IPS-18c (cell line): ENCODE measurements around the gene NPAS1.

Experiments
- H3K4me3 ChIP-seq: 2 replicates; pipeline ENCODE4 v1.7.0; 2013; ENCODE audit warnings: low read depth, mild to moderate bottlenecking, low read length, moderate library complexity; ENCODE audit not compliant: insufficient read depth
- H3K9me3 ChIP-seq: one replicate; pipeline ENCODE4 v1.6.1; 2013; ENCODE audit warnings: mild to moderate bottlenecking, low read length, moderate library complexity; ENCODE audit not compliant: control insufficient read depth, insufficient read depth

Gene NPAS1

DNA sequence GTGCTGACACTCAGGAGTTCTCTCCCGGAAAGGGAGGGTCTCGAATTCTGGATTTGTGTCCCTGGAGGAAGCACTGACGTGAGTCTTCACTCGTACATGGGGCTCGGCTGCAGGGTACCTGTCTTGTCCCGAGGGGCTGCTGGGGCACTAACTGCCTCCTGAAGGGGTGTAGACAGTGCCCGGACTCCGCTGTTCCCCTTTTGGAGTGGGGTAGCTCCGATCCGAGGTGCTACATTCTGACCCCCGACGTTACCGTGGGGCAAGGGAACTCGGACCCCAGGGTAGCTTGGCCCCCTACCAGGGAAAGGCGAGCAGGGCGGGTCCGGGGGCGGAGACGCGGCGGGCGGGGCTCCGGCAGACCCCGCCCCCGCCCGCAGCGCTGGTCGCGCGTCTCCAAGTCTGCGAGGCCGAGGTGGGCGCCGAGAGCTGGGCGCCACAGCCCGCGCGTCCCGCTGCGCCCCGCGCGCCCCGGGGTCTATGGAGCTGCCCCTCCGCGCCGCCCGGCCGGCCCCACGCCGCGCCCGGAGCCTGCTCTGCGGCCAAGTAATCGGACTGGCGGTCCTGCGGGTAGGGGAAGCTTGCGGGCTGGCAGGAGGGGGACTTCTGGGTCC is at the start of gene NPAS1:
Gene NPAS1, plus strand, starts transcription at position 407 of the 611 bp plus-strand sequence. CDS start 1,211 bp downstream, outside the sequence.
- Histone ChIP-seq H3K4me3 (peak within 1 kb of the TSS; percentile 61), H3K9me3 (peaks cover 2% of the 10 kb centered on the region)

- Histone ChIP-seq H3K4me3 (no peak overlapping the region), H3K9me3 (no peaks in the 10 kb centered on the region)
Observed at GRCh38 chr19:46970815-46971214, 48.8 kb upstream of the NPAS1 start.

- Histone ChIP-seq H3K4me3 (no peak overlapping the region), H3K9me3 (peaks cover 4% of the 10 kb centered on the region)
Observed at GRCh38 chr19:46972311-46972710, 47.3 kb upstream of the NPAS1 start.

DNA sequence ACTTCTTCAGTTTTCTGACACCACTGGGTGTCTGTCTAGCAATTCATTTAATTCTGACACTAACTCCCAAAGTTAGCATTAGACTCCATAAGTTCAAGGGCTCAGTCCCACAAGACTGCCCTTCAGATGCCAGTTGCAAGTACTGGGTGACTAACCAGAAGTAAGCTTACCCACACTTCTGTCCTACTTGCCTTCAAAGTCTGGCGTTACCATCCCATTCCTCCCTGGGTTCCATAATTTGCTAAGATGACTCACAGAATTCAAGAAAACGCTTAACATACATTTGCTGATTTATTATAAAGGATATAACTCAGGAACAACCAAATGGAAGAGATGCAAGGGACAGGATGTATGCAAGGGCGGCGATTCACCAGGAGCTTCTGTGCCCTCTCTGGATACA is 45.5 kb upstream of the NPAS1 start:
- Histone ChIP-seq H3K4me3 (no peak overlapping the region), H3K9me3 (peaks cover 6% of the 10 kb centered on the region)

GRCh38 chr19:46975011-46975924 is 44.4 kb upstream of the NPAS1 start:
- H3K4me3 ChIP-seq: no peak overlapping the region
- peaks cover 6% of the 10 kb centered on the region for H3K9me3 ChIP-seq

DNA sequence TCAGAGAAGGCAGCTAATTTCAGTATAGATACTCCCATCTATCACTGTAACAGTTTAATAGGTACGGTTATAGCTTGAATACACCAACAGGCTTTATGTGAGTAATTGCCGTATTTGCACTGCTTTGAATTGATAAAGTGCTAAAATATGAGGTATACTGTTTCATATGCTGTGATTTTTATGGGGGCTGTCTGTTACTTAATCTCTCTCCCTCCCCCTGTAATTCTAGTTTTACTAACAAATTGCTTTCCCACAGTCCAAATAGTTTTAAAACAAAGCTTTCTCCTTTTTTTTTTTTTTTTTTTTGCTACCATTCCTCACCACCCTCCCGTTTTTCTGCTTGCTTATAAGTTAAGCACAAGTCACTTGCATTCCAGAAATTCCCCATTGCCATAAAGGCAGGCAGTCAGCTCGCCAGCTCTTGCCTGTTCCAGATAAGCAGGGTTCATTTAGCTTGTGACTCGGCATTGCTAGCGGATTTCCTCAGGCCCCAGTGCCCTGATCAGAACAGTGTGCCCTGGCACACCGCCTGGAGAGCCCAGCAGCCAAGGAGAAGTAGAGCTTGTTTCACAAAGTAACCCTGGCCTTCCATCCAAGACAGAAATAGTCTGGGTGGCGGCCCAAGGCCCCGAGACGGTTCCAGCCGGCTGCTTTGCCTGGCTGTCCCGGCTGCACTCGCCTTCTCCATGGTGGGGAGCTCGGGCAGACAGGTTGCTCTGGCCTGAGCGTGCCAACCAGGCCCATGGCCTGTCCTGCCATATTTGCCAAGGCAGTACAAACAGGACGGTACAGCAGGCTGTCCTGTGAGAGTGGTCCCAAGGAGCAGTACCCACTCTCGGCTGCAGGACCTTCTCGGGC is 43.5 kb upstream of the NPAS1 start:
- Histone ChIP-seq H3K4me3 (no peak overlapping the region), H3K9me3 (peaks cover 6% of the 10 kb centered on the region)

DNA sequence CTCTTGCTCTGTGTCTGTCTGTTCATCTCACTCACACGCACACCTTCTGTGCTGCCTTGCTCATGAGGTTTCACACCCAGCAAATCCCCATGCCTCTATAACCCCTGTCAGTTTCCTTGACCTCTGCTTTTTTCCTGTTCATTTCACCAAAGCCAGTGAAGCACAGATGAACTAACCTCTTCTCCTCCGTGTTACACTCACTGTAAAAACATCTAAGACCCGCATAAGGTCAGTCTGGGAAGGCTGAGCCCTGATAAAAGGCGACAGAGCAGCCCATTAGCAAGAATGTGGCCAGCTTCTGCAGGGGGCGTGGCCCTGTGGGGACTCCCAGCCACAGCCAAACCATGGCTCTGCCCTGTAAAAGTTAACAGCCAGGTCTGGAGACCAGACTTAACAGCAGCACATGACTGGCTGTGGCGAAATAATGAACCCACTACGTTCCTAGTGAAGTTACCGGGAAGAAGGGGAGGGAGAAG is 42.8 kb upstream of the NPAS1 start:
- no peak overlapping the region for H3K4me3 ChIP-seq
- peaks cover 6% of the 10 kb centered on the region for H3K9me3 ChIP-seq

DNA sequence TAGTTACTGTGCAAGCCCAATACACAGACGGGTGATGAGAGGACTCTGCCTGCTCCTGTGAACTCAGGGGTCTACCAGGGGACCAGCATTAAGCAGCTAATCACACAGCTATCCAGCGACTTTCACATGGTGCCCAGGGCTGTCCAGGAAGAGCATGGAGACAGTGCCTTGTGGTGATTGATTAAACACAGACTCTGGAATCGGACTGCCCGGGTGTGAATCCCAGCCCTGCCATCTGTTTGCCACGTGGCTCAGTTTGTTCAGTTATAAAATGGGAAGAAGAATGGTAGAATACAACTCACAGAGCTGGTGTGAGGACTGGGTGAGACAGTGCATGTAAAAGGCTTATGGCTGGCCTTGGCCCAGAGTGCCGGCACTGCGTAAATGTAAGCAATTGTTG is 42.1 kb upstream of the NPAS1 start:
- peaks cover 6% of the 10 kb centered on the region for H3K9me3 ChIP-seq

GRCh38 chr19:46978171-46978869 is 41.3 kb upstream of the NPAS1 start:
- Histone ChIP-seq H3K9me3 (peaks cover 6% of the 10 kb centered on the region), H3K4me3 (no peak overlapping the region)

More for the DNA sequence above, 42.1 kb upstream of the NPAS1 start:
- no peak overlapping the region for H3K4me3 ChIP-seq

DNA sequence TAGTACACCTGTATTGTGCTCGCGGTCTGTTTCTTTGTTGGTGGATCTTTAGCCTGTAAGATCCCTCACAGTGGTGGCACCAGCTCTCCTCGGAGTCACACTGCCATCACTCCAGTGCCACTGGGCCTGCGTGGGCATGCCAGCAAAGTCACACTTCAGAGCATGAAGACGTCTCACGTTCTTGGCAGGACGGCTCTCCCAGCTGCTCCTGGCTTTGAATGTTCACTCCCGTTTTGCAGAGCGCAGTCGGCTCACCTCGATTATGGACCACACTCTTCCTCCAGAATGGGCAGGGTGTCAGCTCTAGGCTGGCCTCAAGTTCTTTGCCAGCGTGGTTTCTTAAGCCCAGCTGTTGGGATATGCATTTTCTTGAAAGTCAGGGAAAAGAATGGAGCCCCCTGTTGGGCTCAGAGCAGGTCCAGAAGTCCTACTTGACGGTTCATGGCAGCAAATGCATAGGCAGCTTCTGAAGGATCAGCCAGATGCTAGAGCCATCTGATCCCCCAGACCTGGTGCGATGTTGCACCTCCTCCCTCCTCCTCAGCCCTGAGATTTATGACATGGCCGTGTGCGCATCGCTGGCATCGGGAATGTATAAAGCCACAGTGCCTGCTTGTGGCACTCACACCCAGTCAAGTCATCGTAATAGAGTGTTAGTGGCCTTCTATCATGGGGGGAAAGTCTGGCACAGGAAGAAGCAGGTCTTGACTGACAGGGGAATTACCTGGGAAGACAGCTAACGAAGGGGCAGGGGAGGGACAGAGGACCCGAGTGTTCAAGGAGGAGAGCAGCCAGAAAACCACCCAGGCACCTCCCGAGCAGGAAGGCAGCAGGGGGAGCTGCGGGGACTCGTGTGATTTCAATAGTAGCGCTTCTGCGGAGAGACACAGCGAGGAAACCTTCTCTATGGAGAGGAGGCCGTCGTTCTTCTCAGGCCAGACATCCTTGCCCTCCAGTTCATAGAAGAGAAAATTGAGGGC is 40.2 kb upstream of the NPAS1 start:
- no peak overlapping the region for H3K4me3 ChIP-seq
- H3K9me3 ChIP-seq: peaks cover 6% of the 10 kb centered on the region

DNA sequence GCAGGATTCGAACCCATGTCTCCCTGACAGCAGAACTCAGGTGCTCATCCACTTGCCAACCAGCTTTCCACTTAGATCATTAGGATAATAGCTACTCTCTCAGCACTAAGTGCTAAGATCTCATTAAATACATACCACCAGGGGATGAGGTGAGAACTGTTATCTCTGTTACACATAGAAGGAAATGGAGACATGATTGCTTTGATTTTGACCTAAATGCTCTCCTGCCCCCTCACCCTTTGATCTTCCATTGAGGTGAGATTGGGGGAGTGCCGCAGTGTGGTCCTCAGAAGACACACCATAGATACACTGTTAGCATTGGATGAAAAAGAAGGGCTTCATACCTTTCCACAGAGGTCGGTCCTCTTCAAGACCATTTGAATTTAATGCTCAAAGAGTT is 38.9 kb upstream of the NPAS1 start:
- peaks cover 6% of the 10 kb centered on the region for H3K9me3 ChIP-seq
- H3K4me3 ChIP-seq: no peak overlapping the region

DNA sequence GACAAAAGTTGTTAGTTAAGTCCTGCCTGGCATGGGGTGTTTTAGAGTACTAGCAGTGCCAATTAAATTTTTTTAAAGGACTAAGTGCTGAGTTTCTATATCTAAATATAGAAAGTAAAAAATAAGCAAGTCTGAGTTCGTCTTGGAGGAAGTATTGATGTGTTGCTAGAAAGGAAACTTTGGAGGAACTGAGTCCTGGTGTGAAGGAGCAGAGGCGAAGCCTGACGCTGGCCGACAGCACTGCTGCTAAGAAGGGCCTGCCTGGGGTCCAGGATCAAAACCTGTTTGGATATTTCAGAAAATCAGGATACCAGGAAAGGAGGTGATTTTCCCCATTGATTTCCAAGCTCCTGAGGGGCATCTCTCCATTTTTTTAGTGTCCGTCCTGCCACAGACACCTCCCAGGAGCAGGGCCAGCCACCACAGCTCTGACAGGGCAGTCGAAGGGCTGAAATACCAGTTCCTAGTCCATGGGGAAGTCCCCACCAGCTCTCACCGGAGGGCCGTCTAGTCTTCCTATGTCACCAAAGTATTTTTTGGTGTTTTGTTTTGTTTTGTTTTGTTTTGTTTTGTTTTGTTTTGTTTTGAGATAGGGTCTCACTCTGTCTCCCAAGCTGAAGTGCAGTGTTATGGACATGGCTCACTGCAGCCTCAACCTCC is 38.2 kb upstream of the NPAS1 start:
- peaks cover 4% of the 10 kb centered on the region for H3K9me3 ChIP-seq
- no peak overlapping the region for H3K4me3 ChIP-seq

GRCh38 chr19:46983097-46983496 is 36.5 kb upstream of the NPAS1 start:
- Histone ChIP-seq H3K9me3 (peaks cover under 1% of the 10 kb centered on the region), H3K4me3 (no peak overlapping the region)

GRCh38 chr19:46984077-46985010 is 35.3 kb upstream of the NPAS1 start:
- Histone ChIP-seq H3K4me3 (no peak overlapping the region), H3K9me3 (no peaks in the 10 kb centered on the region)
